HT-29 (cell line): ENCODE measurements around the gene TELO2. TPM values are rescaled to one million over a fixed set of nuclear protein-coding genes. Genes with fewer than 3 reads are reported as not detected.

ENCODE experiments used
- DNase-seq: peaks from one replicate; pipeline ENCODE4 v3.0.0-alpha.2; 2015; ENCODE audit warnings: low spot score
- total RNA-seq: library from RNA; depleted of rRNA; stranded (reverse); fragments of >200 nt; shearing (Covaris generic); gene quantifications from 2 replicates; pipeline ENCODE4 v1.2.3, GENCODE V29; 2014; rRNA removed

Gene TELO2
- total RNA-seq: 72.4 and 77.3 TPM in 2 replicates

DNA sequence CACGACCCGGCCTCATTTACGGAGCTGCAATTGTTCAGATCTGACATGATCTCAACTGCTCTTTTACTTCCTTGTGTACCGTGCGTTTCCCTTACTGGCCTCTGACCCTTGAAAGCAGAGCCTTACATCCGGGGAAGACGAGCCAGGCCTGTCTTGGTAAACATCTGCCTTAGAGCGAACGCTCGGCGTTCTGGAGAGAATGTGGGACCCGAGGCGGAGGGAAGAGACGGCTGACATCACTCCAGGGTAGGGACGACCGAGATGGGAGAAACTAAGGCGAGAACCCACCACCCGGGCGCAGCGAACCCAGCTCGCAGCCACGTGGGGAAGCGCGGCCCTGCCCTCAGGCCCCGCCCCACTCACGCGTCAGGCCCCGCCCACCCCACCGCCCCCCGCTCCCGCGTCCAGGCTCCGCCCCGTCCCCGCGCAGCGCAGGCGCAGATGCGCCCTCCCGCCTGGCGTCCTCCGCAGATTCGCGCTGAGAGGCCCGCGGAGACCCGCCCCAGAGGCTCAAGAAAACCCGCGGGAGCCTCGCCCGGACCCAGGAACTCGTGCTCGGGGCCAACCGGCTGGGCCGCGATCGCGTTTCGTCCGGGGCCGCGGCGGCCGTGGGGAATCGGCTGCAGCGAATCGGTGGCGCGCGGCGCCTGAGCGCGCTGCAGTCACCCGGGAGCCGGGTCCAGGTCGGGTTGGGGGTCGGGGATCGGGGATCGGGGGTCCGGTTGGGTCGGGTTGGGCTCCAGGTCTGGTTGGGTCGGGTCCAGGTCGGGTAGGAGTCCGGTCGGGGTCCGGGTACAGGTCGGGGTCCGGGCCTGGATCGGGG, at the start of gene TELO2:
TELO2 (plus strand) TSS at position 438 of the 823 bp plus-strand sequence. CDS start 922 bp downstream, outside the sequence.
- DNase-seq: peak; percentile 79

- no peak for DNase-seq
Observed at GRCh38 chr16:1443403-1443973, 49.7 kb upstream of the TELO2 start.

DNA sequence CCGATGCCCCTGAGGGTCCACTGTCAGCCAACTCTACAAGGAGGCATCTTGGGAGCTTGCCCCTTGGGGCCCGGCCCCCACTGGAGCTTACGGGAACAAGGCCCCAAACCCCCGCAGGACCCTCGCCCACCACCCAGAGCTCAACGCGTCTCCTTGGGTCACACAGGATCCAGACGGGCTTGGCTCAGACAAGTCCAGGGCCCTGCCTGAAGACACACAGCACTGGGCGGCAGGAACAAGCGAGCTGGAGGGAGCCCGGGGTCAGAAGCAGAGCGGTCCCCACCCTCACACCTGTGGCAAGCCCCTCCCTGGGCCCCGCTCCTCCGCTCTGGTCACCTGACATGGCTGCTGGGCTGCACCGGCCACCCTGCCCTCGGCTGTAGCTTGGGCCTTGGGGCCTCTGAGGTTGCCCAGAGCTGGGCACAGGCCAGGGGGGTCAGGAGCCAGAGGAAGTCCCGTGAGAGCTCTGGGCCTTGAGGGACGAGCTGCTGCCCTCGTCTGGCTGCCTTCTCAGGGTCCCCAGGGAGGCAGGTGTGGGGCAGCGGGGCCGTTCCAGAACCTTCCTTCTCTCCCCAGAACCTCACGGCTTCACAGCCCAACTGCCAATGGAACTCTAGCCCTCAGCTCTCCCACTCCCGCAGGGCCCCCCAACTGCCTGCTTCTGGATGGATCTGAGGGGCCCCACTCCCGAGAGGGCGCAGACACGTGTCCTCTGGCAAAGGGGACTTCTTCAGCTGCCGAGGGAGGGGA, 49.0 kb upstream of the TELO2 start, which contains the start of gene CCDC154:
CCDC154 (minus strand) TSS at position 577 of the 750 bp plus-strand sequence; CDS start at position 343, 234 bp downstream.
- no peak for DNase-seq

DNA sequence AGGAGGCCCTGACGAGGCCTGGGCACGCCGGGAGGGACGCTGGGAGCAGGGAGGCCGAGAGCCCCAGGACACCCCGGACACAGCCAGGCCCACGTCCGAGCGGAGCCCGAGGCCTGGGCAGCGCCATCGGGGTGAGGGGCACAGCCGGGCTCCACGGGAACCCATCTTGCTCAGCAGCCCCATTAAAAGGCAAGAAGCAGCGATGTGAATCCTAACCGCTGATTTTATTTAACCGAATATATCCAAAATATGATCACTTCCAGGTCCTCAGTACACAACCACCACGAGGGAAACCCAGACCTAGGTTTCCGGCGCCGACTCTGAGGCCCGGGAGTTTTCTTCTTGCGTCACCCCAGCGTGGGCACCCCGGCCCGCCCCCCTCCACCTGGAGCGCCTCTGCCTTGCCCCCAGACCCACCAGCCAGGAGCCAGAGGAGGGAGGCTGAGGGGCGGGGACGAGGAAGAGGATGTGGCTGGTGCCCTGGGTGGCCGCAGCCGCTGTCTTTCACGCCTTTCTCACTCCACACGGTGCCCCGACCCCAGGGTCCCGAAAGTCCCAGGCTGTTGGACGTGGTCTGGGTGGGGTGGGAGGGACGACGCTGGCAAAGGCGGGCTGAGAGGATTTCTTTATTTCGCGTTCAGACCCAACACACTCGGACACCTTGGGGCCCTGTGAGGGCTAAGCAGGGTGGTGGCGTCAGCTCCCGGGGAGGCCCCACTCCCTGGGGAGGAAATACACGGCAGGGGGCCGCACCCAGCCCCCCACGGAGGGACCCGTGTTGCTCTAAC, 48.2 kb upstream of the TELO2 start:
- DNase-seq: no peak

DNA sequence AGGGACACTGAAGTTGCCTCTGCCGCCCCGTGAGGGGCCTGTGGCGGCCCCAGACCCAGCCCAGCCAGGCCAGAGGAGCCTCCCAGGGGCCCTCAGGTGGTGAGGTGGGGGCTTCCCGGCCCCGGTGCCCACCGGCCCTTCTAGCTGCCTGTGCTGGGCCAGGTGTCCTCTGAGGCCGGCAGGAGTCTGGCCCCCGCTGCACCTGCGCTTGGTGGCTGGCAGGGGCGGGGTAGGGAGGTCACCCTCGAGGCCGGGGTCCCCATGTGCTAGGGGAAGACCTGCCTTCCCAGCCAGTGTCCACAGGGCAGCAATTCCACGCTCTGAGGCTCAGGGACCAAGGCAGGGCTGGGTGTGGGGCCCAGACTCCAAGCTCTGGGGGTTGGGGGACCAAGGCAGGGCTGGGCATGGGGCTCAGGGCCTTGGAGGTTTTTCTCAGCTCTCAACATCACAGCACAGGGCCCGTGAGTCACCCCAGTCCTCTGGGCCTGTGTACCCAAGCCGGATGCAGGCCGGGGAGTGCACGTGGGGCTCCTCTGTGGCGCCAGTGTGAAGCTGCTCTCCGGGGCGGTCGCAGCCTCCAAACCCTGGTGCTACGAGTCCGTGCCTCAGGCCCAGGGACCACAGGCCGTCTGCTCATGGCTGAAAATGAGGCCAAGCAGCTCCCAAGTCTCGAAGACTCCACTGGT, 47.5 kb upstream of the TELO2 start:
- no peak for DNase-seq

DNA sequence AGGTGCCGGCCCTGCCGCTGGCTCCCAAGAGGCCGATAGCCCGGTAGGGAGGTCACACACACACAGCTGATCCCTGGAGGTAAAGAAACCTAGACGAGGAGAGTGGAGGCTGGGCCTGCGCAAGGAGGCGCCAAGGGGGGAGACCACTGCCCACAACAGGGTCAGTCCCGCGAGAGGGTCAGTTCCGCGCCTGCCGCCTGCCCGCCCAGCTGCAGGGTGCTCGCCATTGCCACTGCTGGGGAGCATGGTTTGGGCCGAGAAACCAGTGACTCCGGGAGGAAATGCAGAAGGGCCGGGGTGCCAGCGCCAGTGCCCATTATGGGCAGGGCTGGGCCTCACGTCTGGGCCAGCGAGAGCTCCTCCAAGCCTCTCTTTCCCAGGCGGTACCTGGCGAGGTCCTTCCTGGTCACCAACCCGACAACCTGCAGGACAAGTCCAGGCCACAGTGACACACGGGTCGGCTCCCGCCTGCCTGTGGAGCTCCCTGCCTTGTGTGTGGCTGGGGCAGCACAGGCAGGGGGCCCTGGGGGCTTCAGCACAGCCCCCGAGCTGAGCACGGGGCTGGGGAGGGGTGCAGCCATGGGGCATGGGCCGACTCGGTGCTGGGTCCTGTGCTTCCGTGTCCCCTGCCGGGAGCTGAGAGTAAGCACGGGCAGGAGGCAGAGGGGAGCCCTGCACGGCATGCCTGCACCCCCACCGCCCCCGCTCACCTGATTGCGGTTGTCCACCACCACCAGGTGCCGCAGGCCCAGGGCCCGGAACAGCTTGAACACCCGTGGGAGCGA, 46.7 kb upstream of the TELO2 start:
- no peak for DNase-seq

DNA sequence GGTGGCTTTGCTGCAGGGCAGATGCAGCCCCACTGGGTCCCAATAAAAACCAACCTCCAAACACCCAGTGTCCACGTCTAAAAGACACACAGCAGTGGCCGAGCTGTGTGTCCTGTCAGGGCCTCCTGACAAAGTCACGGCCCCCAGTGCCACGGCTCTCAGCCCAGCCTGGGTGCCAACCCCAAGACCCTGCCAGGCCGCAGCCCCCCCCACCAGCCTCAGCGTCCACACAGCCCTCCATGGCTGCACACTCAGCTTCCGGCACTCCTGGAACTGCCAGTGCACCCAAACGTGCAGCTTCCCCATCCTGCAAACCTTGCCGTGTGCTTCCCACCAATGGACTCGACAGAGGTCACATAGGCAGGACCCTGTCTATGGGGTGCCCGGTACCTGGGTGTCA, 45.2 kb upstream of the TELO2 start:
- DNase-seq: no peak

DNA sequence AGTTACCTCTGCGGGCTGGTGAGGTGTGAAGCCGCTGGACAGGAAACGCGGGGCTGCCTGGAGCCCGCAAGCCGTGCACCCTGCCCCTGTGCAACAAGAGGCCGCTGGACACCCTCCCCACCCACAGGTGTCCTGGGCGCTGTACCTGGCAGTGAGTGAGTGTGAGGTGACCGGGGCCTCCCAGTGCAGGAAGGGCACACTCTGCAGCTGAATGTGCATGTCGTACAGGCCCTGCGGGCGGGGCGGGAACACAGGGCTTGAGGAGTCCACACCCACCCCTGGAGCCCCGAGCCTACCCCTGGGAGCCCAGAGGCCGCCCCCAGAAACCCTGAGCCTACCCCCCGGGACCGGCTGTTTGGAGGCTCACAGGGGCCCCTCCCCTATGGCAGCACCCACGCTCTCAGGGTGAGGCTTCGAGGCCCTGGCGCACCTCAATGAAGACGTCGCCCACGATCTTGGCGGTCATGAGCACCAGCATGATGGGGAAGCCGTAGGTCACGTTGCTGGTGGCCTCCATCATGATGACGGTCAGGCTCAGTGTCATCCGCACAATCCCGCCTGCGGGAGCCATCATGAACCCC, 44.5 kb upstream of the TELO2 start:
- no peak for DNase-seq

DNA sequence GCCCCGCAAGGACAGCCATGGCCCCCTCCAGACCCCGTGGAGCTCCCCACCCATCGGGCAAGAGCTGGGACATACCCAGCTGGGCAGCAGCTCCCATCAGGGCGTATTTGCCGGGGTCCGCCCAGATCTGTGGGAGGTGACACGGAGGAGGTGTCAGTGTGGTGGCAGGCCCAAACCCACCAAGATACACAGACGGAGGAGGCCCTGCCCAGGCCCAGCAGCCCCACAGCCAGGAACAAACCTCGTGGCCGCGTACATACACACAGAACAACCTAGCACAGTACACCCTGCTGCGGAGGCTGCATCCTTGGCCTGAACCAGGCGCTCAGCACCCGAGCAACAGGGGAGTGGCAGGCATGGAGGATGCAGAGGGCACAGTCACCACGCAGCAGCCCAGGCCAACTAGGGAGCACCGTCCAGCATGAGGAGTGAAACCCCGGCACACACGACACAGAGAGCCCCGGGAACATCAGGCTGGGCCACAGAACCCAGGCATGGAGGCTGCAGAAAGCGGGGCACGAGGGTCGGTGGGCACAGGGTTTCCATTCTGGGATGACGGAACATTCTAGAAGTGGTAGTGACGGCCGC, 43.9 kb upstream of the TELO2 start:
- no peak for DNase-seq

GRCh38 chr16:1450218-1450617, 42.9 kb upstream of the TELO2 start:
- DNase-seq: no peak

DNA sequence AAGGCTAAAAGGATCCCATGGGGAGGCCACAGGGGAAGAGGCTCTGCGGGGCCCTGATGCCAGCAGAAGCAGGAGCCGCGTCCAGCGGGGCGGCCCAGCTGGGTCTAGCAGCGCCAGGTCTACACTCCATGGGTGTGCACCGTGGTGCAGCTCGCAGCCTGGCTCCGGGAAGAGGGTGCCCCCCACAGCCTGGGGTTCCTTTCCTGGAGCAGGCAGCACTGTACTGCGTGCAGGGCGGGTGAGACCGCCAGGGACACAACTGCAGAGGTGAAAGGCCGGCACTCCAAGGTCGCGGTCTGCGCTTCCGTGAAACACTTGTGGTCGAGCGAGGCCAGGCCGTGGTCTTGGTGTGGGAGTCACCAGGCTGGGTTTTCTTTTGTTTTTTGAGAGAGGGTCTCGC, 42.3 kb upstream of the TELO2 start:
- DNase-seq: no peak

- DNase-seq: no peak
Observed at GRCh38 chr16:1451702-1452392, 41.3 kb upstream of the TELO2 start.

- DNase-seq: no peak
Observed at GRCh38 chr16:1452530-1452929, 40.6 kb upstream of the TELO2 start.

DNA sequence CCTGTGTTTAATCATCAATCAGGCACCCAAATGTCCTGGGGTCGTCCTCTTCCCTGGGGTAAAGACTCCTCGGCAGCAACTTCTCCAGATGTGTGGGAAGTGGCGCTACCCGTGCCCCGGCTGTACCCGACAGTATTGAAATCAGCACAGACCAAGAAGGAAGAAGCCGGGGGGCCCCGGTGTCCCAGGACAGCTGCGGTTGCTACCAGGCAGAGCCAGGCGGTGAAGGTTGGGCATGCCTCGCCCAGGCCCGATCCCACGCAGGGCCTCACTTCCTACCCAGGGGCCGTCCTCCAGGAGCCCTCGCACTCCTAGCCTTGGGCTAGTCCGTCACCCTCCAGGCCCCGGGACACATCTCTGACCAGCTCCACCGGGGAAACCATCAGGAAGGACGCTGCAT, 39.8 kb upstream of the TELO2 start:
- DNase-seq: no peak

DNA sequence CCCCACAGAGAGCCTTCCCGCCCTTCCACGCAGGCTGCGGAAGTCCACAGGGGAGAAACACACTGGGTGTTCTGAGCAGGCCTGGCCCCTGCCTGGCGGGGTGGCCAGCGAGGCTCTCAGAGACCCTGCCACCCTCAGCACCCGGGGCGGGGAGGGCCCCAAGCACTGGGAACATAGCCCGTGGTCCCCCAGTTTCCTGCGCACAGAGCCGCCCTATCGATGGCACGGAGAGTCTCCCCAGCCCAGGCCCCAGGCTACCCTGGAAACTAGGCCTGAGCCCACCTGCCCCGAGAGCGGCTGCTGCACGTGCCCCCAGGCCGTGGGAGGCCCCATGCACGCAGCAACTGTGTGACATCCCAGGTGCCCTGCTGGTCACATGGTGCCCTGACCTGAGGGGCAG, 38.6 kb upstream of the TELO2 start:
- DNase-seq: no peak

- no peak for DNase-seq
Observed at GRCh38 chr16:1455190-1456171, 37.7 kb upstream of the TELO2 start.

DNA sequence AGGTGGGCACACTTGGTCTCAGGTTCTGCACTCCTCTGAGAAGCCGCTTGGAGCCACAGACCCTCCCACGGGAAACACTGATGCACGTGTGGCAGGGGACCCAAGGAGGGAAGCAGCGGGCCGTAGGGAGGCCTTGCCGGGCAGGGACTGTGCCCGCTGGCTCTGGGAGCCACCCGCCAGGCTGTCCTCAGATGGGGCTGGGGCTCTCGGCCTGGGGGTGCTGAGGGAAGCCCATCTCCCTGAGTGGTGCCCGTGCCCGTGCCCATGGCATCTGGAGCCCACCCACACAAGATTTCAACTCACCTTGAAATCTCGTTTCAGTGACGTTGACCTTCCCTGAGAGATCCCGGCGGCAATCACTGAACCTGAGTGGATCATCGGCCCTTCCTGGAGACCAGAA, 36.2 kb upstream of the TELO2 start:
- no peak for DNase-seq
